ENCODE results near the gene APOC4. TPM values are rescaled to one million over a fixed set of nuclear protein-coding genes. Genes with fewer than 3 reads are reported as not detected.
"Not testable (repeated sequence)": the region's sequence is repeated elsewhere in the genome, so short reads cannot be mapped to it uniquely, and the experiment has no call there.

Gene APOC4
- polyA plus RNA-seq, 4 donors, result 0.51 TPM; not detected in 3

DNA sequence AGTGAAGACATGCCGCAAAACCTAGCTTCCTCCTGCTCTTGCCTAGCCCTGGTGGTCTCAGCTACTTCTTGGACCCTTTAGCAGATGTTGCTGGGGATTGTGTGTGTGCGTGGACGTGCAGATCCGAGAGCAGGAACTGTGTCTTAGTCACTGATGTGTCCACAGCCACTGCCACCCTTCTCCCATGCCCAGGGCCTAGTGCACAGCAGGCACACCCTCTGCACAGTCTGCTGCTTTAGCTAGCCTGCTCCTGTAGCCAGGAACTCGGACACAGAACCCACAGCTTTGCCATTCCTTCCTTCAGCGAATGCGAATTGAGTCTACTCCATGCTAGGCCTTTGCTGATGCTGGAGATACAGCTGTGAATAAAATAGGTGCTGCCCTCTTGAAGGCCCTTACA is 15.5 kb downstream of the APOC4 start:
- no peak for DNase-seq (ENCODE audit: low read depth in 4 of 4, low spot score in 2 of 4)

DNA sequence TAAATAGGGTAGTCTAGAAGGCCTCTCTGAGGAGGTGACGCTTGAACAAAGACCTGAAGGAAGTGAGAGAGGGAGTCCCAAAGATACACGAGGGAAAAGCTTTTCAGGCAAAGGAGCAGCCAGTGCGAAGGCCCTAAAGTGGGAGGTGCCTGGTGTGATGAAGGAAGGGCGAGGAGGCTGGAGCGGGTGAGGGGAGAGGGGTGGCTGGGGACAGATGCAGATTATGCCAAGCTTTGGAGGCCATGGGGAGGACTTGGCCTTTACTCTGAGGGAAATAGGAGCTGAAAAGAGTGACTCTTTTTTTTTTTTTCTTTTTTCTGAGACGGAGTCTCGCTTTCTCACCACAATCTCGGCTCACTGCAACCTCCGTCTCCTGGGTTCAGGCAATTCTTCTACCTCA is 16.1 kb downstream of the APOC4 start:
- DNase-seq (ENCODE audit: low read depth in 4 of 4, low spot score in 2 of 4), result no peak

DNA sequence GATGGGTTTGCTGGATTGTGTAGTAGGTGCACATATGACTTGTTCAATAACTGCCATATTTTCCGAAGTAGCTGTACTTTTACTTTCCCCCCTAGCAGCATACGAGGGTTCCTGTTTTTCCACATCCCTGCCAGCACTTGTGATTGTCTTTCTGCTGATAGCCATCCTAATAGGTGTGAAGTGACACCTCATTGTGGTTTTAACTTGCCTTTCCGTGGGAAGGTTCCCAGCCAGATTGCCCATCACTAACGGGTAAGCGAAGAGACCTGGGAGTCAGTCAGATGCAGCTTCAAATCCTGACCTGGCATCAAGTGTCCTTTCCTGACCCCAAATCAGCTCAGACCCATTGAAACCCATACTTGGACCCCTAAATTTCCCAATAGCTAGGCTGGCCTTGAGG is 17.7 kb downstream of the APOC4 start:
- DNase-seq (ENCODE audit: low read depth in 4 of 4, low spot score in 2 of 4), result no peak

DNA sequence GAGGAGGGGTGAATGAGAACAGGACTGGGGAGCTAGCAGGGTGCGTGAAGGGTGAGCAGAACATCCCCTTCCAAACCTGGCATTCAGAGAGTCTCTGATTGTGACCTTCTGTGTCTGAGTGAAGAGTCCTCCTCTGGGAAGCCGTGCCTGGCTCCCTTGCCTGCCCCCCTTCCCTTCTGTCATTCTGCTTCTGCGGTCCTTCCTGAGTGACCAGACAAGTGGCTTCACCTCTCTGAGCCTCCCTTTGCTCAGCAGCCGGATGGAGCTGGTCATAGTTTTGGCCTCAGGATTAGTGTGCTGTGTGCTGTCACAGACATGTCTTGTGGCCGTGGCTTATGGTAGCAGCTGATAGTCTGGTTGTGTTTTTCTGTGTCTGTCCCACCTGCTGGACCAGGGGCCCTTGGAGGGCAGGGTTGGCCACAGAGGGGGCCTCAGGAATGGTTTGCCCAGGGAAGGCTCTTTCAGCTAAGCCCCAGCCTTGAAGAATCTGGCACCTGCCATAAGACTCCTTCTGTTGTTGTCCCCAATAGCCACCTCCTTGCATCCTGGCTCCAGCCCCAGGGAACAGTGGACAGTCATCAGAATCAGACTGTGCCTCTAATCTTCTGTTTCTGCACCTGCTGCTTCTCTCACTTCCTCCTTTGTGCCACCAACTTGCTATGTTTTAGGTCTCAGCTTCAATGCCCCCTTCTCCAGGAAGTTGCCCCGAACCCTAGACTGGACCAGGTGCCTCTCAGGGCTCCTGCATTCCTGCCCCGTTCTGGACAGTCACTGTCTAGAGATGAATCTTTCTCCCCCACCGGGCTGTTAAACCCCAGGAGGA is 19.1 kb downstream of the APOC4 start:
- DNase-seq (ENCODE audit: low read depth in 4 of 4, low spot score in 2 of 4), result no peak

DNA sequence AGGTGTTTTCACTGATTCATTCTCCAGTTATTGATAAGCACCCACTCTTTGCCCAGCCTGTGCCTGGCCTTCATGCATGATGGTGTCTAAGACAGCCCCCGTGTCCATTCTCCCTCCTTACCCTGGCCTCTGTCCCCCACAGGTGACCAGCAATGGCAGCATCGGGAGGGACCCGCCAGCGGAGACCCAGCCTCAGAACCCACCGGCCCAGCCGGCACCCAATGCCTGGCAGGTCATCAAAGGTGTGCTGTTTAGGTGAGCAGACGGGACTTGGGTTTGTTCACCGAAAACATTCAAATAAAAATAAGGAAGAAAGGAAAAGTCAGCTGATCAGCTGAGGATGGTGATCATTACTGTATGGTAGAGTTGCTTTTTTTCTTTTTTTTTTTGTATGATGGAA is 19.8 kb downstream of the APOC4 start:
- DNase-seq (ENCODE audit: low read depth in 4 of 4, low spot score in 2 of 4), result no peak

DNA sequence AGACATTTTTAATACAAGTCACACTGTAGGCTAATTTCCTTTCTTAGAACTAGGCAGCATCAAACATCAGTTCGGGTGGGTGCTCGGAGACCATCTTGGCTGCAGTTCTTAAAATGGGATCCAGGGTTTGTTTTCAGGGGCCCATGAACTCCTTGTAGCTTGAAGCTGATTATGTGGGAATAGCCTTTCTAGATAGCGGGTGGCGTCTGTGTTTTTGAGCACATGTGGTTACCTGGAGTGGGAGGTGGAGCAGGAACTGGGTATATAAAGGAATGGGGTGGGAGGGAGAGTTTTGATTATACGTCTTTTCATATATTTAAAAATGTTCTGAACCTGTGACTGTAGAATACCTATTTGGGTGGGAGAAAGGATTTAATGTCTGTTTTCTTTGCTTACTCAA is 26.1 kb downstream of the APOC4 start:
- DNase-seq (ENCODE audit: low read depth in 4 of 4, low spot score in 2 of 4), result no peak

DNA sequence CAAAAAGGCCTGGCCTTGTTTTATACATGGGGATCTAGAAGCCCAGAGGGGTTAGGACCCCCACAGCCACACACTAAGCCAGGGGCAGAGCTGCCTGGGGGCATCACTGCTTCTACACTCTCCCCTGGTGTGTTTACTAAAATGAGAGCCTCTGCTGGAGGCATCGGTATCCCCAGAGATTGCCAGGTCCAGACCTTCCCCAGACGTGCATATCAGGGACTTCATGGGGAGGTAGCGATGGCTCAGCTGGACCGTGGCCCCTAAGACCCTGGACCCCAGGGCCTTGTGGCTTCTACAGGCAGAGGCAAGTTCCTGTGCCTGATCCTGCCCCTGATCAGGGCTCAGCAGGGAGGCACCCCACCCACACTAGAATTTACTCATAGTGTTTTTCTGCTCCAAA is 26.6 kb downstream of the APOC4 start:
- no peak for DNase-seq (ENCODE audit: low read depth in 4 of 4, low spot score in 2 of 4)

DNA sequence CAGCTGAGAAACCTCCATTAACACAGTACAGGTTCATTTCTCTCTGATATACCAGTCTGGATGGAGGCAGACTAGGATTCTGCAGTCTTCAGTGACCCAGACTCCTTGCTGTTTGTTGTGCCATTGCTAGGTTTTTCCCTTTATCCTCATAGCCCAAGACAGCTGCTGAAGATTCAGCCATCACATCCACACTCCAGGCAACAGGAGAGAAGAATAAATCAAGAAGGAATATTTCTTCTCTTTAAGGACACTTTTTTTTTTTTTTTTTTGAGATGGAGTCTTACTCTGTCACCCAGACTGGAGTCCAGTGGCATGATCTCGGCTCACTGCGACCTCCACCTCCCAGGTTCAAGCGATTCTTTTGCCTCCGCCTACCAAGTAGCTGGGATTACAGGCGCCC is 27.4 kb downstream of the APOC4 start:
- DNase-seq (ENCODE audit: low read depth in 4 of 4, low spot score in 2 of 4), result no peak

DNA sequence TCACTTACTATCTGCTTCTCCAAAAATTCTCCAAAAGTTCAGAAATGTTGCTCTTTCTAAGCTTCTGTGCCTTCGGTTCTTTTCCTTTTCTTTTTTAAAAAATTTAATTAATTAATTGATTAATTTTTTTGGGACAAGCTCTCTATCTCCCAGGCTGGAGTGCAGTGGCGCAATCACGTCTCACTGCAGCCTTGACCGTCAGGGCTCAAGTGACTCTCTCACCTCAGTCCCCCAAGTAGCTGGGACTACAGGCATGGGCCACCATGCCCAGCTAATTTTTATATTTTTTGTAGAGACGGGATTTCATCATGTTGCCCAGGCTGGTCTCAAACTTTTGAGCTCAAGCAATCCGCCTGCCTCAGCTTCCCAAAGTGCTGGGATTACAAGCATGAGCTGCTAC is 29.4 kb downstream of the APOC4 start:
- not testable (repeated sequence) for DNase-seq (ENCODE audit: low read depth in 4 of 4, low spot score in 2 of 4)

DNA sequence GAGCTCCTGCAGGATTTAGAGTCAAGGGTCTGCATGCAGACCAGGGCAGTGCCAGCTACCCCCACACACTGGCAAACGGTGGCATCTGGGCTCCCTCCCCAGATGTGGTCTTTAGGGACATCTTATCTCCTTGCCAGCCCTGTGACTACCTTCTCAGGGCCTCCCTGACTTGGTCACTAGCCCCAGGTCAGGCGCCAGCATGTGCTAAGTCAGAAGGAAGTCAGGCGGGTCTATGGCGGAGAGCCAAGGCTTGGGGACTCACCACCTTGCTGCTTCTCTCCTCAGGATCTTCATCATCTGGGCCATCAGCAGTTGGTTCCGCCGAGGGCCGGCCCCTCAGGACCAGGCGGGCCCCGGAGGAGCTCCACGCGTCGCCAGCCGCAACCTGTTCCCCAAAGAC is 30.8 kb downstream of the APOC4 start:
- no peak for DNase-seq (ENCODE audit: low read depth in 4 of 4, low spot score in 2 of 4)

DNA sequence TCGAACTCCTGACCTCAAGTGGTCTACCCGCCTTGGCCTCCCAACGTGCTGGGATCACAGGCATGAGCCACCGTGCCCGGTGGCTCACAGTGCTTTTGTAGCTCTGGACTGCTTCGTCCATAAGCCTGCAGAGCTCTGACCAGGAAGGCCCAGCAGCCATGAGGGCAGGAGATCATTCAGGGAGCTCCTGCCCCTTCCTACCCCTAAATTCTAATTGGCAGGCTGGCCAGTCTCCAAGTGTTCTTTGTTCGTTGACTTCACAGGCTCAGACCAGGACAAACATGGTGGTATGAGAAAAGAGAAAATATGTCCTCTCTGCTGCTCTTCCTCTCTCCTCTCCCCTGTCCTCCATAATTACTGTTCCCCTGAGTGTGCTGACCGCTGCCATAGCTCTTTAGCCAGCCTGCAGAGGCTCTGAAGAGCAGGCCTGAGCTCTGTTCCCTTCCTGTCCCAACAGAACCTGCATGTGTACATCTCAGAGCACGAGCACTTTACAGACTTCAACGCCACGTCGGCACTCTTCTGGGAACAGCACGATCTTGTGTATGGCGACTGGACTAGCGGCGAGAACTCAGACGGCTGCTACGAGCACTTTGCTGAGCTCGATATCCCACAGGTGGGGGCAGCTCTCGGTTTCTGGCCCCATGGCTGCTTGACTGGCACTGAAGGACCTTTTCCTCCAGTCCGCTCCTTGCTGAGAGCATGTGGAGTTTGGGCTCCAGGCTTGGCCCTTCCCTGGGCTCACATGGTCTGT is 32.1 kb downstream of the APOC4 start:
- DNase-seq (ENCODE audit: low read depth in 4 of 4, low spot score in 2 of 4), result no peak

DNA sequence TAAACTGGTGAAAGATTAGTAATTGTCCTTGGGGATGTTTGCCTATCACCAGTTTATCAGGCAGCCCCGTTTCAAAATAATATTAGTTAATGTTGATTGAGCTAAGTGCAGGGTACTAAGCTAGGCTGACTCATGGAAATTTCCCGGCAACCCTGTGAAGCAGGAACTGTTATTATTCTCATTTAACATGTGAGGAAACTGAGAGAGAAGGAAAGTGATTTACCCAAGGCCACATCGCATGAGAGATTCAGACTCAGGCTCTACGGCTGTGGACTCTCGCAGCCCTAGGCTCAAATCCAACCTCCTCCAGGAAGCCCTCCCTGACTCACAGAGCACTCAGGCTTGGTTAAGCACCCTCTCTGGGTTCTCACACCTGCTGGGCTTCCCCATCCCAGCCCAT is 32.8 kb downstream of the APOC4 start:
- DNase-seq (ENCODE audit: low read depth in 4 of 4, low spot score in 2 of 4), result no peak

DNA sequence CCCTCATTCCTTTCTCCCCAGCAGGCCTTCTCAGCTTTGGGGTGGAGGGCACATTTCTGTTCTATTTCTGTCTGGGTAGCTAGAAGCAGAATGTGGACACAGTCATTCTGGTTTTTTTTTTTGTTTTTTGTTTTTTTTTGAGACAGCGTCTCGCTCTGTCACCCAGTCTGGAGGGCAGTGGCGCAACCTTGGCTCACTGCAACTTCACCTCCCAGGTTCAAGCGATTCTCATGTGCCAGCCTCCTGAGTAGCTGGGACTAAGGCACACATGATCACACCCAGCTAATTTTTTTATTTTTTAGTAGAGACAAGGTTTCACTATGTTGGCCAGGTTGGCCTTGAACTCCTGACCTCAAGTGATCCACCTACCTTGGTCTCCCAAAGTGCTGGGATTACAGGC is 33.4 kb downstream of the APOC4 start:
- DNase-seq (ENCODE audit: low read depth in 4 of 4, low spot score in 2 of 4), result no peak

DNA sequence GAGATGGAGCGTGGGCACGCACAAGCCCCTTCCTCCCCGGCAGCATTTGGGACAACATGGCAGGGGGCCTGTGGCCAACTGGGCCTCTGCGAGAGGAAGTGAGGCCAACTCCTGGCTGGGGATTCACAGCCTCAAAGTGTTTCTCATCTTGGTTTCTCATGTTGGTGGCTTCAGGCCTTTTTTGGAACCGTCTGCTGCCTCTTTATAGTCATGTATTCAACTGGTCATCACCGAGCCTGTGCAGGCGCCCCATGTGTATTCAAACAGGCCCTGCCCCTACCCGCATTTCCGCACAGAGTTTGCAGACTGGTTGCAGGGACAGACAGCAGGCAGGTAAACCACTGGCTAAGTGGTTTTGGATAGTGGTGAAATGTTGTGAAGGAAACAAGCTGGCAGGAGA is 42.0 kb downstream of the APOC4 start:
- no peak for DNase-seq (ENCODE audit: low read depth in 4 of 4, low spot score in 2 of 4)

DNA sequence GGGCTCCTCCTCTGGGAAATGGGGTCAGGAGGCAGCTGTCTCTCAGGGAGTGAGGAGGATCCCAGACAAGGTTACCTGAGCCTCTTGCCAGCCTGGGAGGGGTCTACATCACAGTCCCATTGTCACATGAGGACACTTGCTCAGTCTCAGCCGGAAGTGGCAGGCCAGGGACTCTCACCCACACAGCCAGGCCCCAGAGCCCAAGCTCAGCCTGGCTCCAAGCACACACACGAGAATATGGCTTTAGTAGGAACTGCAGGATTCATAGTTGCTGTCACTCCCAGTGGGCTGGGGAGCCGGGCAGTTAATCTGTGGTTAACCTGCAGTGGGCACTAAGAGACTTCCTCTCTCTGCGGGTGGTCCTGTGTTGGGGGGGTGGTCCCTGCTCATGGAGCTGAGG is 43.4 kb downstream of the APOC4 start:
- no peak for DNase-seq (ENCODE audit: low read depth in 4 of 4, low spot score in 2 of 4)

DNA sequence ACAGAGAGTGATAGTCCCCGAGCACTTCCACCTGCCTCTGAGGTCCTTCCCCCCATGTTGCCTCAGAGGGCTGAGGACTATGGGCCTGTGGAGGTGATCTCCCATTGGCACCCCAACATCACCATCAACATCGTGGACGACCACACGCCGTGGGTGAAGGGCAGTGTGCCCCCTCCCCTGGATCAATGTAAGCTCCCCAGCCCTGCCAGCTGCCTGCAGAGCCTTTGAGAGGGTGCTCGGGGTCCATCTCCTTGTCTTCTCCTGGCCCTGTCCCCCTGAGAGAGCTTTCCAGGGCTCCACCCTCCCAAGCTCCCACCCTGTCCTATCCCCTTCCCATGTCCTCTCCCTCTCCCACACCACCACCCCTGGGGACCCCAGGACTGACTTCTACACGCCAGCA is 44.4 kb downstream of the APOC4 start:
- no peak for DNase-seq (ENCODE audit: low read depth in 4 of 4, low spot score in 2 of 4)

DNA sequence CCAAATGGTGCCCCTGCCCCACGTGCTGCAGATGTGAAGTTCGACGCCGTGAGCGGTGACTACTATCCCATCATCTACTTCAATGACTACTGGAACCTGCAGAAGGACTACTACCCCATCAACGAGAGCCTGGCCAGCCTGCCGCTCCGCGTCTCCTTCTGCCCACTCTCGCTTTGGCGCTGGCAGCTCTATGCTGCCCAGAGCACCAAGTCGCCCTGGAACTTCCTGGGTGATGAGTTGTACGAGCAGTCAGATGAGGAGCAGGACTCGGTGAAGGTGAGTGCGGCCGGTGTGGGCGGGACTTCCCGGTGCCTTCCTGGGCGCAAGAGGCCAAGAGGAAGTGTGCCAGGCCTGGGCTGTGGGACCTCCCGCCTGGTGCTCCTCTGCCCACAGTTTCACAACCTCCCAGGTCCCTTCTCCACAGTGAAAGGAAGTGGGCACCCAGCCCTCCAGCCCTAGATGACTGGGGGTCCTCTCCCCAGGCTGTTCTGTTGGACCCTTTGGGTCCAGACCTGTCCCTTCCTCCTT is 45.2 kb downstream of the APOC4 start:
- no peak for DNase-seq (ENCODE audit: low read depth in 4 of 4, low spot score in 2 of 4)

DNA sequence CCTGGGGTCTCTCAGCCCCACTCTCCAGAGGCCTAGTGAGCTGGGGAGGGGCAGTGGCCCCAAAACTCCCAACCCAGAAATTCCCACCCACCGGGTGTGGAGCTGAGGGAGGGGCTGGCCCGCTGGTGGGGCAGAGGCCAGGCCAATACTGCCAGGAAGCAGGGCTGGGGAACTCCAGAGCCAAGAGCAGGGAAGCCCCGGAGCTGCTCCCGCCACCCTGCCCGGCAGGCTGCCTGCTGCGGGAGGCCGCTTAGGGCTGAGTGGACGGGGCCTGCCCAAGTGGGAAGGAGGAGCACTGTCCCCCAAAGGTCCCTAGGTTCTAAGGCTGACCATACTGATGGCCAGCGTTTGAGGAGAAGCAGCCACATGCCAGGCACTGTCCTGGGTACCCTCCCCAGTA is 46.2 kb downstream of the APOC4 start:
- DNase-seq (ENCODE audit: low read depth in 4 of 4, low spot score in 2 of 4), result no peak

DNA sequence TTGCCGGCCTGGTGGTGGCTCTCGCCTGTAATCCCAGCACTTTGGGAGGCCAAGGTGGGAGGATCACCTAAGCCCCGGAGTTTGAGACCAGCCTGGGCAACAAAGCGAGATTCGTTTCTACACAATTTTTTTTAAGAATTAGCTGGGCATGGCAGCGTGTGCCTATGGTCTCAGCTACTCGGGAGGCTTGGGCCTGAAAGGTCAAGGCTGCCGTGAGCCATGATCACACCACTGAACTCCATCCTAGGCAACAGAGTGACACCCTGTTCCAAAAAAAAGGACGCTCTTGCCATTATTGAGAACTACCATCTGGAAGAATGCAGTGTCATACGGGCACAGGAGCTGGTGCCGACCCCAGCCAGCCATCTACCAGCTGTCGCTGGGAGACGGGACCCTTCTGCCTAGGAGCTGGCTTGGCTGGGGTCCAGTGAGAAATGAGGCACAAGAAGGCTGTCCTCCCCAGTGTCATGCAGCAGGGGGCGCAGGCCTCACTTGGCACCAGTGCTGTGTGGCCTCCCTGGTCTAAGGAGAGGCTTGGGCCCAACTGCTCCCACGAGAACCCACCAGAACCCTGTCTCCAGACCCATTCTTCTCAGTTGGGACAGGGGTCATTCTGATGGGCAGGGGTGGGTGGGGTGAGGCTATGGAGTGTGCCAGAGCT is 47.0 kb downstream of the APOC4 start:
- no peak for DNase-seq (ENCODE audit: low read depth in 4 of 4, low spot score in 2 of 4)

DNA sequence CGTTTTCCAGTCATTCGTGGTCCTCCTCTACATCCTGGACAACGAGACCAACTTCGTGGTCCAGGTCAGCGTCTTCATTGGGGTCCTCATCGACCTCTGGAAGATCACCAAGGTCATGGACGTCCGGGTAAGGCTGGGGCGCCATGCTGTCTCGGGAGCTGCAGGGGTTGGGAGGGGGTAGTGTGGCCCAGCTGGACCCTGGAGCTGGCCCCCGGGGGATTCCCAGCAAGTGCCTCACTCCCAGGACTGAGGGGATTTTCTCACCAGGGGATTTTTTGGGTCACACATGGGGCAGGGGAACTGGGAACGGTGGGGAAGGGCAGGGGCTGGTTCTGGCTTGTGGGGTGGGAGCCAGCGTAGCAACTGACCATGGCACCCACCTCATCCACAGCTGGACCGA is 48.4 kb downstream of the APOC4 start:
- no peak for DNase-seq (ENCODE audit: low read depth in 4 of 4, low spot score in 2 of 4)

DNA sequence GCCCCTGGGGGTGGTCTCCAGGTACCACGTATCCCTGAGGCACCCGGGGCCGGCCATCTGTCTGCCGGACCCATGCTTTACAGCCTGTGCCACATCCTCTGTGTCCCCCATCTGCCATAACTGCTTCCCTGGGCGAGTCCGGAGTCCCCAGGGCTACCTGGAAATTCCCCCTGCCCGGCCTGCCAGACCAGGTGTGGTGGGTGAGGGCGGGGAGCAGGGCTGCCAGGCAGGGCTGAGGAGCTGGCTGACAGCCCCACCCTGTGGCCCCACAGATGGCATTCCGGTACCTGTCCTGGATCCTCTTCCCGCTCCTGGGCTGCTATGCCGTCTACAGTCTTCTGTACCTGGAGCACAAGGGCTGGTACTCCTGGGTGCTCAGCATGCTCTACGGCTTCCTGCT is 48.9 kb downstream of the APOC4 start:
- no peak for DNase-seq (ENCODE audit: low read depth in 4 of 4, low spot score in 2 of 4)

All from left renal cortex interstitium (tissue), 4 donors.